ENCODE measurements around the gene CEP89.
"Not testable (repeated sequence)": the region's sequence is repeated elsewhere in the genome, so short reads cannot be mapped to it uniquely, and the experiment has no call there.

CEP89 gene

DNA sequence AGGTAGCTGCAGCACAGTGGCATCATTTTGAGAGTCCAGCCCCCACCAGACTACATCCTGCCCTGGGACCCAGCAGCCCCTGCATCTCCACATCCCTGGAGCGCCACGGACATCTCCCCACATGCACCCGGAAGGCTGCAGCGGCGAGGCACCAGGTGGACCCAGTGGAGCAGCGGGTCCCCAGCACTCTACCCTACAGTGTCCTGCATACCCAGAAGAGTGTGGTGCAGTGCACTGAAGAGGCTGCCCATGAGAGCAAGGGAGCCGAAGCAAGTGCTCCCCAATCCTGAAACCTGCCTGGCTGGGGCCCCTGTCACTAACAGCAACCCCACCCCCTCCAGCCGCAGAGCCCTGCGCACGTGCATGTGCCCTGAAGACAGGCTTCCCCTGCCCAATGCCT, 80.9 kb downstream of the CEP89 start:
- no peak for DNase-seq

DNA sequence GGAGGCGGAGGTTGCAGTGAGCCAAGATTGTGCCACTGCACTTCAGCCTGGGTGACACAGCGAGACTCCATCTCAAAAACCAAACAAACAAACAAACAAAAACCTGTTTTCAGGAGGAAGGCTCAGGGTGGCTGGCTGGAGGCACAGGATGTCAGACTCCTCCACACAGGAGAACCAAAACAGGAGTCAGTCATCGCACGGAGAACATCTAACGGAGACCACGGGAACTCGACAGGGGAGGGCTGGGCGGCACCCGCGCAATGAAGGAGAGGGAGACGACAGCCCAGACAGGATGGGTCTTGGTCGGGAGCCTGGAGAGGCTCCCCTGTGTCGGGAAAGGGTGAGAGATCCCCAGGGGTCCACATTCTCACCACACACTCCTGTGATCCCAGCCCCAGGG, 81.4 kb downstream of the CEP89 start:
- DNase-seq: no peak

DNA sequence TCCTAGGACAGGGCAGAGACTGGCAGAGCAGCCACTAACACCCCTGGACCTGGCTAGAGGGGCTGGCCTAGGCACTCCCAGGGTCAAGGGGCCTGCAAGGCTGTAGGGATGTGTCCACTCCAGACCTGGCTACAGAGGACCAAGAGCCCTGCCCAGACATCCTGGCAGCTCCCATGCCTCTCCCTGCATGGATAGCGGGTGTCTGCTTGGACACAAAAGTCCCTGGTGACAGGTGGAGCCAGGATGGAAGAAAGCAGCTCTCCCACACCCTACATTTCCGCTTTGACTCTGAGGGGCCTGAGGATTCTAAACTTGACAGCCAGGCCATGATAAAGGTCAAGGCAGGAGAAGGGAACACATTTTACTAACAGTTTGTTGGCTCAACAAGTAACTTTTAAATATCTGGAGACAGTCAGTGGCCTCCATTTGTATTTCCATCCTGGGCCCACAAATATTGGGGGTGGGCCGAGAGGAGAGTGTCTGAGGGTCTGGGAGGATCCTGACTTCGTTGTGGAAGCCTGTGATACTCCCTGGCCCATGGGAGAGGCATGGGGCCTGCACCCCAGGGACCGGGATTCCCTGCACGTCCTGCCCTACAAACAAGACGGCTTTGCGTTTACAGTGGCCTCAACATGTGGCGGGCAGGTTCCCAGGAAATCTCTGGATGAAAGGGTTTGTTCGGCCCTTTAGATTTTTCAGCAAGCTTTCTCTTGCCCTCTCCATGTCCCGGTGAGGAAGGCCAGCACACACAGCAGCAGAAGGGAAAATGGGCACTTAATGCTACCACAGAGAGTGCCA, 82.4 kb downstream of the CEP89 start:
- DNase-seq: no peak

DNA sequence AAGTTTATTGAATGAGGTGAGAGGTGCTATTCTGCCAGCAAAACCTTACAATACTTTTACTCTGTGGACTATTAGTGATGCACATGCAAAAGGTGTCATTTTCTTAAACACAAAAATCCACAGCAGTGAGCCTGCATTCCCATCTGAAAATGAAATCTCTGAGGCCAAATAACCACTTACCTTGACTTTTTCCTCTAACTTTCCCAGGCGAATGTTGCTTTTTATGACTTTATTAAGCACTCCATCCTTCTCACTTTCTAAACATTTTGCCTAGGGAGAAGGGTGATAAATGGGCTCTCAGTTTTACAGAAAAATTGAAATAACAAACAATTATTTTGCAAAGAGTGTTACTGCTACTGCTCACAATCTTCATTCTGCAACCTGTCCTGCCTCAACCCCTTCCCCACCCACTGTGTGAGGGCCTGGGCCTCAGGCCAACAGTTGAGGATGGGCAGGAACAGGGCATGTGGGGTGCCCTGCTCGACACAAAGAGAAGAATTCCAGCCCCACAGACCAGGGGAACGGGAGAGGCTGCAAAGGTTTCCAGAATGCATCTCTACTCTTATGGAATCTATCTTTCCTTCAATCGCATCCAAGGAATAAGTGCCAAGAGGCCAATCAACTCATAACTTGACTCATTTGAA, 84.1 kb downstream of the CEP89 start:
- DNase-seq: no peak

DNA sequence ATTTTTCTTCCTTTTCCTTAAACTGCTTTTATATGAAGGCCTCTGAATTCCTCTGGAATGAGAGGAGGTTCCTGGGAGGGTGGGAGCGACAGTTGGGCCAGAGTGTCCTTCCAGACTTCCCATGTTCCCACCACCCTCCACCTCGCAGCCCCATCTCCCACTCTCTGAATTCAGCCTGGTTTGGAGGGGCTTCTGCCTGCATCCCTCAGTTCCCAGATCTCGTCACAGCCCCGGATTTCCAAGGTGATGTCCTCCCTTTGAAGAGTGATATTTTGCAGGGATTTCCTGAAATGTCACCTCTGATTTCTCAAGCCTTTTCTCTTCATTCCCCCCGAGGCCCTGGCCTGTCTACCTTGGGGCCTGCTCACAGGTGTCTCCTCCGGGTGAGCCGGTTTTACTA, 85.5 kb downstream of the CEP89 start:
- no peak for DNase-seq

DNA sequence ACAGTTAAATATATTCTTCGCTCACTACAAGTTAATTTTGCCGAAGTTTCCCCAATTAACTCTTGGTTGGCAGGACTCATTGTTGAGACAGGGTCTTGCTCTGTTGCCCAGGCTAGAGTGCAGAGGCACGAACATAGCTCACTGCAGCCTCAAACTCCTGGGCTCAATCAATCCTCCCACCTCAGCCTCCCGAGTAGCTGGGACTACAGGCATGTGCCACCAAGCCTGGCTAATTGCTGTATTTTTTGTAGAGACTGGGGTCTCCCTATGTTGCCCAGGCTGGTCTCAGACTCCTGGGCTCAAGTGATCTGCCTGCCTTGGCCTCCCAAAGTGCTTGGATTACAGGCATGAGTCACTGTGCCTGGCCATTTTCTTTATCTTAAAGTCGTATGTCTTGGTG, 86.5 kb downstream of the CEP89 start:
- DNase-seq: not testable (repeated sequence)

DNA sequence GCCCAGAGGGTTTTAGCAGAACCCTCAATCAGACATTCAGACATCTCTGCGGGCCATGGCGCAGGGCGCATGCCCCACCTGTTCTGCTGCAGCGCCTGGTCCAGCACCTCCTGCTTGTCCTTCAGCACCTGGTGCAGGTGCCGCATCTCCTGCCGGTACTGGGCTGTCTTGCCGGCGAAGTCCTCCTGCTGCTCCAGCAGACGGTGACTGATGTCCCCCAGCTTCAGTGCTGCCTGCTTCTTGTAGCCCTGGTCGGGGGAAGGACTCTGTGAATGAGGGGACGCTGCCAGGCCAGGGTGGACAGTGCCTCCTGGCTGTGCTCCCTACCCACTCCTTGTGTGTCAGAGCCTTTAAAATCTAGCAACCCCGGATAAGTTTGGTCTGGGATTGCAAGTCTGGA, 90.0 kb downstream of the CEP89 start:
- DNase-seq: no peak

DNA sequence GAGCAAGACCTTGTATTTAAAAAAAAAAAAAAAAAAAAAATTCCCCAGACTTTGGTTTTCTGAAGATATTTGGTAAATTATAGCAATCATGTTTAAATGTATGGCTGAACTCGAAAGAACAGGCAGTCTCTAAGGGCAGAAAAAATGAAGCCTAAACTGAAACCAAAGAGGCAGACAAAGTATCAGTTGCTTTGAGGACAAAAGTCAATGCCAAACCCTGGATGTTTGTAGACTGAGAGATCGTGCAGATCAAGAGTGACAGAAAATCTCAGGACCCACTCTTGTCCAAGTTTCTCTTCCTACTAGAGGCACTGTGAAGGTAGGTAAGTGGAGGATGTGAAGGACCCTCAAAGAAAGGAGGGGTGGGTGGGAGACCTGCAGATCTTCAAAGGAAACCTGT, 91.1 kb downstream of the CEP89 start:
- no peak for DNase-seq

DNA sequence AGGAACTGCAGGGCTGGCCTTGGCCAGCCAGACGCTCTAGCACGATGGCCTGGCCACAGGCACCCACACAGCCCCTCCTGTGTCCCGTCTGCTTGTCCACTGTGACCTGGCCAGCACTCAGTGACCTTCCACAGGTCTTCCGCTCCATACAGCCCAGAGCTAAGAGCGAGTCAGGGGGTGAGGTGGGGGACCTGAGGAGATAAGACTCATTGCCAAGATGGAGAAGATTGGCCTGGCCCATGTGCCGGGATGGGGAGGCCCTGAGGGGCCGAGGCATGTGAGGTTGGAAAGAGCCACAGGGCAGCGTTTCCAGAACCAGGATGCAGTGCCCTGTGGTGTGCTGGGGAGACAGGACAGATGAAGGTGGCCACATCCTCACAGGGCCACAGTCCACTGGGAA, 92.0 kb downstream of the CEP89 start:
- DNase-seq: no peak

DNA sequence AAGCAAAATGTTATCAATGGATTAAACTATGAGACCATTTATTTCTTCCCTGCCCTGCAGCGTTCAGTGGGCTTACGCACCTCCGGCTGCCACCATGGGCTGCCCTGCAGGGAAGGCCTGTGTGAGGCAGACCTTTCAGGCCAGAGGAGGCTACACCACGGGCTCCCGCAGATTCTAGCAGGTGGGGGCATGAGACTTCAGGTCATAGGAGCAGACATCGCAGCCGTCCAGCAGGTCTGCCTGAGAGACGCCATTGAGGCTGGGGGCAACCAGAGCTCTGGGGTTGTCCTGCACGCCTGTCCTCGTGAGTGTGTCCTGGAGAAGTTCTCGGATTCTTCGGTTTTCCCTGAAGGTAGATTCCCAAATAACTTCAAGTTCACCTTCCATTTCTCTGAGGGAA, 92.8 kb downstream of the CEP89 start:
- no peak for DNase-seq

DNA sequence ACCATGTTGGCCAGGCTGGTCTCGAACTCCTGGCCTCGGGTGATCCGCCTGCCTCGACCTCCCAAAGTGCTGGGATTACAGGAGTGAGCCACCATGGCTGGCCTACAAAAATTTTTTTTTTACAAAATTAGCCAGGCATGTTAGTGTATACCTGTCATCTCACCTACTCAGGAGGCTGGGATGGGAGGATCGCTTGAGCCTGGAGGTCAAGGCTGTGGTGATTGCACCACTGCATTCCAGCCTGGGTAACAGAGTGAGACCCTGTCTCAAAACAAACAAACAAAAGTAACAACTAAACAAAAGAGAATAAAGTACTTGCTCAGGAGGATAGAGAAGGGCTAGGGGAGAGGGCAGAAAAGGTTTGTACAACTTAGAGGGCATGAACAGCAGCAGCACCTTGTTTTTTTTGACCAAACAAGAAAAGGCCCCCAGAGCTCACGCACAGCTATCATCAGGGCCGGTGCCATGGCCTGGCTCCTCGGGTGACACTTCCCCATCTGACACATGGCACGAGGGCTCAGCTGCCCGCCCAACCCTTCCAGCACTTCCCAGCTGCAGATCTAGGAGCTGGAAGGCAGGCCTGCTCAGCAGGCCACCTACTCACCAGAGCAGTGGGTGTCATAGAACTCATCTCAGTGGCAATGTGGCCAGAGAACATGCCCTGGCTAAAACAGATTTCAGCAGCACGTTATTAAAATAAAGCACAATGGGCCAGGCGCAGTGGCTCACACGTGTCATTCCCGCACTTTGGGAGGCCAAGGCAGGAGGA, 93.6 kb downstream of the CEP89 start:
- no peak for DNase-seq

DNA sequence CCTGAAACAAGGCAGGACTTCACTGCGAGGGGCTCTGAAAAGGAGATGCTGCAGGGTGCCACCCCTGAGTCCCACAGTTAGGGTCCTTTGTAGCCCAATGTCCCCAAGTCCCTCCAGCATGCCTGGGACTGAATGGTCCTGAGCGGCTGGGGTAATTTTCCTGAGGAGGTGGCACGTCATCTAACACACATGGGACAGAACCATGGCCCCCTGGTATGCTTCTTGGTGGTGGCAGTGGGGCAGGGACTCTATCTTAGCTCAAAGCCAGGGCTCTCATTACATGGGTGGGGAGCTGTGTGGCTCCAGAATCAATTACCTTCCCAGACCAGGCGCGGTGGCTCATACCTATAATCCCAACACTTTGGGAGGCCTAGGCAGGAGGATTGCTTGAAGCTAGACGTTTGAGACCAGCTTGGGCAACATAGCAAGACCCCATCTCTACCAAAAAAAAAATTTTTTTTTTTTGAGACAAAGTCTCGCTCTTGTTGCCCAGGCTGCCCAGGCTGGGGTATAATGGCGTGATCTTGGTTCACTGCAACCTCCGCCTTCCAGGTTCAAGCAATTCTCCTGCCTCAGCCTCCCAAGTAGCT, 94.3 kb downstream of the CEP89 start:
- no peak for DNase-seq

DNA sequence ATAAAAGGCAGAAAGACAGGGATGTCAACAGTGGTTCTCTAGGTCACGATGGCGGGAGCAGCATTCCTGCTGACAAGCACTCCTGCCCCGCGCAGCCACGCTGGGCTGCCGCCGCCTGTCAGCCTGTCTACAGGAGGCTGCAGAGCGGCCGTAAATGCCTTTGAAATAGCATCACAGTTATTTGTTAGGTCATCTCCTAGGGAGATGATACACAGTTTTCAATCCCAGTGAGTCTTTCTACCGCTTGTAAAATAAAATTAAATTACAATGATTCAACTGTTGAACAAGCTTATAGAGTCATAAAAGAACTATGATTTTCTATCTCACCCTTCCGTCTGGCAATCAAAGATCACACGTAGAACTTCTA, 94.9 kb downstream of the CEP89 start:
- DNase-seq: no peak

DNA sequence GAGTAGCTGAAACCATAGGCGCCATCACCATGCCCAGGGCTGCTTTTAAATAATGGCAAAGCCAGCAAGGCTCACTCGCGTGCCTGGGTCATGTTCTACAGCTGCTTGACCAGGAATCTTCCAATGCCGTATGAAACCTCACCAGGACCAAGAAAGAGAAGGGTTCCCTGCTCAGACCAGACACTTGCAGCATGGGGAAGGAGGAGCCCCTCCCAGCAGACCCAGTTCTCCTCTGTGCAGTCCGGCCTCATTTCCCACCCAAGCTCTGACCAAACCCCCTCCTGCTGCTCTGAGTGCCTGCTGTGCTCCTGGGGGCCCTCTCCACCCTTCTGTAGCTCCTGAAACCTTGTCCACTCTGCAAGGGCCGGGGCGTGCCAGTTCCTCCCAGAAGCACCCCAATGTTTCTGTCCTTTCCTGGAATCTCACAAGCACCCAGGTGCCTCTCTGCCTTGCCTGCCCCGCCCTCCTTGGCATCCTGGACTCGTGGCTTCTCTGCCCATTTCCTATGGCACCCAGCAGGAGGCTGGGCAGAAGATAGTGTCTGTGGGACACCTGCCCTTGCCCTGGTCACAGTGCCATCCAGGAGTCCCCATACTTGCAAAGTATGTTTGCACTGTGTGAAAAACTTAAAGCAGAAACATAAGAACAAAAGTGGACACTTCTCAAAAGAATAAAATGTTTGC, 95.4 kb downstream of the CEP89 start:
- no peak for DNase-seq

DNA sequence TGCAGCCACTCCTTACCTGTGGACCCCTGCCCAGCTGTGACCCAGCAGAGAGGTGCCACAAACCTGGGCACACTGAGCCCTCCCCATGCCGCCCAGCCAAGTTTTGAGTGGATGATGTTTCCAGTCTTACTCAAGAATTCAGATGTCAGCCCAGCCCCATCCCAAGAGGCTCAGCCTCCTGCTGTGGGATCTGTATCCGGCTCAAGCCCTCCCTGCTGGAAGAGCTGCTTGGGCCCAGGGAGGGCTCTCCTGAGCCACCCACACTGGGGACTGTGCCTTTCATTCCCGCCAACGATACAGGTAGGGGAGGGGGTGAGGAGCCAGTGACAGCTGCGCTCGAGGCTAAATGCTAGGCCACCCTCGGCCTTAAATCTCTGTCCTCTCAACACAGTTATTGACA, 96.3 kb downstream of the CEP89 start:
- no peak for DNase-seq

DNA sequence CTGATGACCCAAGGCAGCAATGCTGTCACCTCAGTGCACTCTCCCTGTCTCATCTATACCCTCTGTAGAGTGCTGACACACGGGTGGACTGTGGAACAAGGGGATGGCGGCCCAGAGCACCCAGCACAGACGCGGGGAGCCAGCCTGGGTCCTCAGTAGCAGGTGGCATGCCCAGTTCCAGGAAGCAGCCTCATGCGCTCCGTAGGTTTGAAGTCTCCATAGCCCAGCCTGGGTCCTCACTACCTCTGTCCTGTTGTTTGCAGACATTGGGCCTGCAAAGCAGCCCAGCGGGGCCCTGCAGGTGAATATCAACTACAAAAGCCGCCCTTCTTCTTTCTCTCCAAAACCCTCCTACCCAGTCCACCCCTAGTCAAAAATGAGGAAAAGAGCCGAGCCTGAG, 97.2 kb downstream of the CEP89 start:
- no peak for DNase-seq

DNA sequence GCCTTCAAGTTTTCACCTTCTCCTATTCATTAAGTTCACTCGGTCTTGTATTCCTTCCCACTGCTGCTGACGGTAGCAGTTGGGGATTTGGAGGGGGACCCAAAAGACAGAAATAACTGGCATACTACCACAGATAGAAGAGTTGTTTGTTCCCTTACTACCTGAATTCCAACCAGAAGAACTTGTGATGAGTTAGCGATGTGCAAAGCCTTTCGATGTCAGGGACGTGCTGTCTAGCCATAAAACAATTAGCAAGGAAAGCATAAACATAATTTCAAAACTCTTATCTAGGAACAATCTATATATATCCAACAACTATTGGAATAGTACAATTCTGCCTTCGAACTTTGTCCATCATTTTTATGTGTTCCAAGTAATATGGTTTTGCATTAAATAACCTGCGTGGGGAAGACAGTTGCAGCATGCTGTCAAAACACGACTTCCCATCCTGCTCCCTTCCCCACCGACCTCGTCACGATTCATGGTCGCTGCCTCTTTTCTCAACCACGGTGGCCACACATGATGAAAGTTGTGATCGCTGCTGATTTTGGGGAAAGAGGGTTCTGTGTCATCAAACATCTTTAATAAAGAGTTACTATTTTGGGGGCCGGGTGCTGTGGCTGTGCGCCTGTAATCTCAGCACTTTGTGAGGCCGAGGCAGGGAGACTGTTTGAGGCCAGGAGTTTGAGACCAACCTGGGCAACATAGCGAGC, 98.4 kb downstream of the CEP89 start:
- no peak for DNase-seq

DNA sequence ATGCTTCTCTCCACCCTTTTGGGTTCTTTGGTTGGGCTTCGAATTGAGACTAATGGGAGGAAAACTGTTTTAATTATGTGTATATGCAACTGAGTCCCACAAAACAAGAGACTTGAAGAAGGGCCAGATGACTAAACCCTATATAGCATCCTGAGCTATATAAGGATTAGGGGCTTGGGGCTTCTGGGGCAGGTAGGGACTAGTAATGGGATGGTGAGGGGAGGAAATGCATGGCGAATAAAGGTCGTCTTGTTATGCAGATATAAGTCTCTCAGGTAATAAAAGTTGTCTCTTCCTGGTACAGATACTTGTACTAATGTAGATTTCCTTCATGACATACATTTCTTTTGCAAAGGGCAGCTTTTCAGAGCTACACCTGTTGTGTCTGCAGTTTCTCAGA, 99.4 kb downstream of the CEP89 start:
- no peak for DNase-seq

DNA sequence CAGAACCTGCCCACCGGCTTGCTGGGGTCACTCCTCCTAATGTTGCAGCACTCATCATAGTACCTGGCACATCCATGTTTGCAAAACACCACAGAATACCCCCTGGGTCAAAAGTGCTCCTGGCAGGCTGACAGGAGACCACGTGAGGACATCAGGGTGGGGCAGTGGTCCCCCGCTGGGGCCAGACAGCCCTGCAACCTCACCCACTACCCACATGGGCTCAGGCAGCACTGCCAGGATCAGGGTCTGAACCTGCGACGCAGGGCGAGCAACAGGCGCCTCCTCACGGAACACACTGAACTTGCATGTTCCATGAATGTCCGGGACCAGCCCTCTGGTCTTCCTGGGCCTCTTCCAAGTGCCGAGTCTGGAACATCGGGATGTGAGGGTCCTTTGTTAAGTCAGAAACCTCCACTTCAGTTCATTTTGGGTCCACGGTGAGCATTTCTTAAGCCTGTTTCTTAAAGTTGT, 100.7 kb downstream of the CEP89 start:
- DNase-seq: no peak

DNA sequence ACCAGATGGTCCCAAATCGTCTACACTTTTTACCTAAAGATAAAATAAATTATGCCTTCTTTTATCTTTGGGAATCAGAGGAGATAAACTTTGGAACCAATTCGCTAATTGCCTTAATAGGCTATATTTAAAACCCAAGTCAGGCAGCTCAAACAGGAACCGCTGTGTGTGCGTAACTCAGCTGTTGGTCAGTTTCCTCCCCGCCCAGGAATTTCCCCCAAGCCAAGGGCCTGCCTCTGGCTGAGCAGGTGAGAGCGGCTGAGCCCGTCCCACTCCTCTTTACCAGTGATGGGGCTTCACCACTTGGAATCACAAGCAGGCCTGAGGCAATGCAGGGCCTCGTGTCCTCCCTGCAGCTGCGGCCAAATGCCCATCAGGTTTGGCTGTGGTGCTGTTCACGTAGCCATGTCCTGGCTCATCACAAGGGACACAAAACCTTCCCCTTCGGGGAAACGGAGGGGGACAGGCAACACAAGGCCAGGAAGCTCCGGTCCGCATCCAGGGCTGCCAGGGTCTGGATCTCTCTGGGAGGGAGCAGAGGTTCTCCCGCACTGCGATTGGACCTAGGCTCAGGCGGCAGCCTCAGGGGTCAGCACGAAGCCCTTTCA, 101.7 kb downstream of the CEP89 start:
- no peak for DNase-seq

DNA sequence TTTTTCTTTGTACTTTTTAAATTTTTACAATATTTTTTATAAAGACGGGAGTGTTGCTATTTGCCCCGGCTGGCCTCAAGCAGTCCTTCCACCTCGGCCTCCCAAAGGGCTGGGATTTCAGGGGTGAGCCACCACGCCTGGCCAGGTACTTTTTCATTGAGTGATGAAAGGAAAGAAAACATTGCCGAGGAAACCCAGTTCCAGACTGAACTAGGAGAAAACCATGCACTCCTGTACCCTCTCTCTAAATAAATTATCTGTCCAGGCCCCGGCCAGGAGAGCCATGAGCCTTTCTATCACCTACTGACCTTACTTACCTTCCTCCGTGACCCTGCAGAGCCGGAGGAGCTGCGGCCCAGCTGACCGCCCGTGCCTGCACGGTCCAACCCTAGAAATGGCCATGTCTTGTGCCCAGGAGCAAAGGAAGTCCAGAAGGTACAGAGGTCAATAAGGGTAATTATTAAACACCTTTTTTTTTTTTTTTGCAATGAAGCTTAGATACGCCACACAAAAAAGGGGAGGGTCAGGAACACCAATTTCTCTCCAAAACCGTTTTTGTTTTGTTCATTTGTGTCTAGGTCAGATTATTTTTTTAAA, 102.3 kb downstream of the CEP89 start, which contains the start of gene SLC7A9:
Gene SLC7A9 (minus strand): TSS at position 399 of the 597 bp plus-strand sequence. CDS start 1,233 bp downstream, outside the sequence.
- DNase-seq: no peak

All from activated naive CD4-positive, alpha-beta T cell treated with anti-CD3 and anti-CD28 coated beads, Interleukin-2, amount 50 U/mL, for 16 hours (primary cell).